Cardiac septum (tissue), 1 donor: Measurements from ENCODE around the gene KLHL33. TPM values are rescaled to one million over a fixed set of nuclear protein-coding genes. Genes with fewer than 3 reads are reported as not detected.
"Not testable (repeated sequence)": the region's sequence is repeated elsewhere in the genome, so short reads cannot be mapped to it uniquely, and the experiment has no call there.

Experiments
- DNase-seq: peaks from one replicate; pipeline ENCODE4 v3.0.0-alpha.2; 2020; ENCODE audit warnings: low spot score
- intact Hi-C: fragments of 100-400 bp; cut with DNase I; formaldehyde crosslinking; loops from one replicate; pipeline ENCODE4 v1.14.0; 2022
- total RNA-seq: library from RNA; stranded (reverse); fragmentation: NEBNext Ultra II Directional; extraction: Animal tissue kit (Norgen Biotek cat#: 25700); gene quantifications from one replicate; pipeline ENCODE4 v1.2.1, GENCODE V29; 2021
- donor health status: DM: no; HTN: no; CAD: no.

KLHL33 gene
- total RNA-seq, 1 donor from 2014 or later, result 0.35 TPM

DNA sequence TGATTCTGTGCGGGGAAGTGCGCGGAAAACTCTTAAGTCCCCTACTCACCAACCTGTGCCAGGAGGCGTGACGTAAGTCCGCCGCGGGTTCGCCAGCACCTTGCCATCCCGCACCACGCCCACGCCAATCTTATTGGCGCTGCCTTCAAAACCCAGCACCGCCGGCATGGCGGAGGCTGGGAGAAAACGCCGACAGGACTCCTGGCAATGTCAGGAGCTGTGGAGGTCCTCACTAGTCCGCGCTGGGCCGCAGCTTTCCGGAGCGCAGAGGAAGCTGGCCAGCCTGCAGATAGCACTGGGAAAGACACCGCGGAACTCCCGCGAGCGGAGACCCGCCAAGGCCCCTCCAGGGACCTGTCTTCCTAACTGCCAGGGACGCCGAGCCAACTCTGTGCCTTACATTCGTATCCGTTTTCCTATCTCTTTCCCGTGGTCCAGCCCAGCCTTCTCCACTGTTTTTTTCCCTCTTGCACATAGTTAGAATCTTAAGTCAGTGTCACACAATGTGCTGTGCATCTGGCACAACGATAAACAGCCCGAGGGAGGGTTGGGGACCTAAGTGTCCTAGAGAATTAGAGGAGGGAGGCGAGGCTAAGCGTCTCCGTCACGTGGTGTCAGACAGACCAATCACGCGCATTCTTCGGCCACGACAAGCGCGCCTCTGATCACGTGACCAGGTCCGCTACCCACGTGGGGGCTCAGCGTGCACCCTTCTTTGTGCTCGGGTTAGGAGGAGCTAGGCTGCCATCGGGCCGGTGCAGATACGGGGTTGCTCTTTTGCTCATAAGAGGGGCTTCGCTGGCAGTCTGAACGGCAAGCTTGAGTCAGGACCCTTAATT lies 18.8 kb upstream of the KLHL33 start, which contains the start of the genes APEX1 and OSGEP:
Gene APEX1, plus strand, starts transcription at position 711 of the 839 bp plus-strand sequence. CDS start 420 bp downstream, outside the sequence.
Gene OSGEP, minus strand, starts transcription at position 297 of the 839 bp plus-strand sequence. Its CDS starts 129 bp downstream, at position 168.
- intact Hi-C loops, result loop anchor here (2.0 to 5.0 kb wide), 2 partner anchors 42 to 127 kb away; partner anchors contain the start of gene TEP1
- DNase-seq, result peak; percentile 99

DNA sequence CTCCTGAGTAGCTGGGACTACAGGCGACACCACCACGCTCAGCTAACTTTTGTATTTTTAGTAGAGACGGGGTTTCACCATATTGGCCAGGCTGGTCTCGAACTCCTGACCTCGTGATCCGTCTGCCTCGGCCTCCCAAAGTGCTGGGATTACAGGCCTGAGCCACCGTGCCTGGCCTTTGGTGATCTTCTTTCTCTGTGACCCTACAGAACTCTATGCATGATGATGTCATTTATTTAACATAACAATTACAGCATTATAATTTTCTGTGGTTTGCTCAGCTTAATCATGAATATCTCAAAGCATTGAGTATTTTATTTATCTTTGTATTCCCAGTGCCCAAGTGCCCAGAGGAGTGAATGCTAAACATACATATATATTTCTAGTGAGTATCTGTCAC lies 16.9 kb upstream of the KLHL33 start:
- DNase-seq, result peak; percentile 63
- intact Hi-C loops, result not testable (repeated sequence)

DNA sequence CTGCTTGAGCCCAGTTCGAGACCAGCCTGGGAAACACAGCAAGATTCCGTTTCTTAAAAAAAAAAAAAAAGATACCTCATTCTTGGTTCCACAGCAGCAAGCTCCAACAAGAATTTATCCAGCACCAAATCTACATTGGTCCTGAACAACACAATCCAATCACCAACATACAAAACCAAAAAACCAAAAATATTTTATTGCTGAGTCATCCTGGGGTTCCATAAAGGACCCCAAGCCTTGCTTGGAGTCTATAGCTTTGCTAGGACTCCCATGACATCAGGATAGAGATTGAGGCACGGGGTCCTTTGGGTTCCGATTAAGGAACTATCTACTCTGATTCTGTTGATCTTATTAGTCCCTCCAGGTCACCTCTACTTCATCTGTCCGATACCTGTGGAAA lies 10.9 kb upstream of the KLHL33 start:
- intact Hi-C loops, result no loop called here
- DNase-seq, result no peak

DNA sequence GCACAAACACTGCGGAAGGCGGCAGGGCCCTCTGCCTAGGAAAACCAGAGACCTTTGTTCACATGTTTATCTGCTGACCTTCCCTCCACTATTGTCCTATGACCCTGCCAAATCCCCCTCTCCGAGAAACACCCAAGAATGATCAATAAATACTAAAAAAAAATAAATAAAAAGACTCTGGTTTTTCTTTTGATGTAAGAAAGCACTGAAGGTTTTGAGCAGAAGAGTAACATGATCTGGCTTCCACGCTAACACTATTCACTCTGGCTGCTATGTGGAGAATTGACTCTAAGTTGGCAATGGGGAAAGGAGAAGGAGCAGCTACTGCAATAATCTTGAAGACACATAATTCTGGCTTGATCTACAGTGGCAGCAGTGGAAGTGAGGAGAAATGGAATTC lies 7.7 kb upstream of the KLHL33 start:
- intact Hi-C loops, DNase-seq: not testable (repeated sequence)

DNA sequence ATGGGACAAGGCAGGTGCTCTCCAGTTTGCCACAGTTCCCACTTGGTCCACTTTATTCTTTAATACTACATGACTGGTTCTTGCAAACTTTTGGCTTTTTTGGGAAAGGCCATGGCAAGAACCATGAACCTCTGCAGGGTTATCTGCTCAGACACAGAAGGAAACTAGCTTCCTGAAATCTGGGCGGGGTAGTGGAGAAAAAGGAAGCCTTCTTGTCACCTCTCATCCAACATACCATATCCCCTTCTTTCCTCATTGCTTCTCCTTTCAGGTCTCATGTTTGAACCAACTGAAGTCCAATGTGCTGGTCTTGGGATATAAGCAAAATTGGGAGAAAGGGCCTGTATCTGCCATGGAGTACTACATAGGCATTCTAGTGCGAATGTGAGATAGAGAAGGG lies 5.5 kb upstream of the KLHL33 start:
- intact Hi-C loops, result no loop called here

DNA sequence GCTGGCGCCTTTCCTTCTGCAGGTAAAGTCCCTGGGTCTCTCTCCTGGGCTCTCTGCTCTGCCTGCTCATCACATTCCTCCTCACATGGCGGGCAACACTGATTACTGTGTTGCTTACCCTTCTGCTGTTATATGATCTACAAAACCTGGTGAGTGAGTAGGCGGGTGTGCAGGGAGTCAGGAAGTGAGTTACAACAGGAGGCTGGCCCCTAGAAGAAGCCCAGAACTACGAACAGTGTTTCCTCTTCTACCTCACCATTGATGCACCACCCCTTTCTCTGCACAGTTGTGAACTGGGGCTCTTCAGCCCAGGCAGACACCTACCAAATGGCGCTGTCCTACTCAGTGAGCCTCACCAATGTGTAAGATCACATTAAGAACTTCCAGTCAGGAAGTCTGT lies 4.9 kb upstream of the KLHL33 start:
- DNase-seq, result no peak
- intact Hi-C loops, result no loop called here

More for the DNA sequence above, 5.5 kb upstream of the KLHL33 start:
- DNase-seq, result no peak

DNA sequence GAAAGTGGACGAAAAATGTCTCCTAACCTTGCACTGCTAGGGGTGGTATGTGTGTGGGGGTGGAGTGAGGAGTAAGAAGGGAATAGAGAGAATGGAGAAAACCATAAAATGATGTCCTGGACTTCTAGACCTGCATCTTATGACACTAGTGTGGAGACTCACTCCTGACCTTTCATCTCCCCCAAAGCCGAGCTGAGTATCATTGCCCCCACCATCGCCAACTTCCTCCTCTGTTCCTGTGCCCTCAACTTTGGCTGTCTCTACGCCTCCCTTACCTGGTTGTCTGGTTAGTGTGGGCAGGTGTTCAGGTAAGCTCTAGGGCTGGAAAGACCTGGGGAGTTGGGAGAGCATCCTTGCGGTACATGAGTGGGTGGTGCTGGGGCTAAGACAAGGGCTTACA lies 4.5 kb upstream of the KLHL33 start:
- no peak for DNase-seq
- intact Hi-C loops, result no loop called here

DNA sequence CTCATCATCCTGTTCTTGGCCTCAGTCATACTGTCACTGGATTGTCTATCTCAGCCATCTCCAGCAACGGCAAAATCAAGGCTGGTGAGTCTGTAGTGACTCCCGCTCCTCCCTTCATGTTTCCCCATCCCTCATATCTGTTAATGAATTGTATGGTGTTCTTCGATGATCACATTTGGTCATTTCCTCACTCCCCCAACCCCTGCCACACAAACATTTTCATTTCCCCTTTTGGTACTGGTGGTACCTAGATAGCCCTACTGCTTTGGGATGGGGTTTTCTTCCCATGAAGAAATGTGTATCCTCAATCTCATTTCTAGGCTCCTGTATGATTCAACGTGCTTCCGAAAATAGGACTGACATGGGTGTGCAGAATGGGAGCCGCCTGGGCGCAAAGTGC lies 2.7 kb upstream of the KLHL33 start:
- intact Hi-C loops, result no loop called here
- no peak for DNase-seq

DNA sequence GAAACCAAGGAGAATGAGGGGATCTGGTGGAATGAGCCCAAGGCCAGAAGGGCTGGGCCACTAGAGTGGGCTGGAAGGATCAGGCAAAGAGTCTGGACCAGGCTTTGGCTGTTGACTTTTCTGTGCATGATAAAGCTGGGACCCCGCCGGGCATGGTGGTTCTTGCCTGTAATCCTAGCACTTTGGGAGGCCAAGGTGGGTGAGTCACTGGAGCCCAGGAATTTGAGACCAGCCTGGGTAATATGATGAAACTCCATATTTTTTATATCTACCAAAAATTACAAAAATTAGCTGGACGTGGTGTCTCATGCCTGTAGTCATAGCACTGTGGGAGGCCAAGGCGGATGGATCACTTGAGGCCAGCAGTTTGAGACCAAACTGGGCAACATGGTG lies 393 bp upstream of the KLHL33 start:
- intact Hi-C loops, result no loop called here
- DNase-seq, result no peak

DNA sequence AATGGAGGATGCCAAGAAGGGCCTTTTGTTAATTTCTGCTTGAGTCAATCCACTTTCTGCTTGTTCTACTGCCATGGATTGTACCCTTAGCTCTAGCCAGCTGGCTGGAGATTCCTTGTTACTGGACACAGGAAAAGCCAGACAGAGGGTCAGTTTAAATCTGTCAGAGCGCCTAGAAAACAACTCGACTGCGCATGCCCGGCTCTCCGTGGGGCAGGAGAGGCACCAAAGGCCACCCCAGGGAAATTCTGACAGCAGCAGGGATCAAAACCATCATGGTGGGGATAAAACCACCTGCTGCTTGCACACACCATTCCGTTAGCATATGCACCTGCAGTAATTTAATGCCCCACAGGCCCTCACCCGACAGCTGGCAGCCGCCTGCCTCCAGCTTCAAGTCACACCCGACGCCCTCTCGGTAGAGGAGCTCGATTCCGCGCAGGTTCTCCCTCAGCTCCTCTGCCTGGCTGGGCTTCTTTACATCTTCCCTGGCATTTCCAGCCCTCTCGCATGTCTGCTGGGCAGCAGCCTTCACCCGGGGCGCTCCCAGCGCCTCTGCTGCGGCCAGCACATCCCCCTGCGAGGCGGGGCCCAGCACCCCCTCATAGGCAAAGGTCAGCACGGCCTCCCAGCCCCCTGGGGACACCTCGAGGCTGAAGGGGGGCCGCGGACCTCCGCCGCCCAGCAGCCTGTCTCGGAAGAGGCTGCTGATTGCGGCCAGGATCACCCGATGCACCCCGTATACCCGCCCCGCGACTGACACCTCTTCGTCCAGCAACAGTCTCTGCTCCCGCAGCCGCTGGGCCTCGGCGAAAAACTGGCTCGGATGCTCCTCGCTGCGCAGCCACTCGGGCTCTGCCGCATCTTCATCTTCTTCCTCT lies 1.0 kb downstream of the KLHL33 start:
- intact Hi-C loops, result no loop called here
- no peak for DNase-seq

DNA sequence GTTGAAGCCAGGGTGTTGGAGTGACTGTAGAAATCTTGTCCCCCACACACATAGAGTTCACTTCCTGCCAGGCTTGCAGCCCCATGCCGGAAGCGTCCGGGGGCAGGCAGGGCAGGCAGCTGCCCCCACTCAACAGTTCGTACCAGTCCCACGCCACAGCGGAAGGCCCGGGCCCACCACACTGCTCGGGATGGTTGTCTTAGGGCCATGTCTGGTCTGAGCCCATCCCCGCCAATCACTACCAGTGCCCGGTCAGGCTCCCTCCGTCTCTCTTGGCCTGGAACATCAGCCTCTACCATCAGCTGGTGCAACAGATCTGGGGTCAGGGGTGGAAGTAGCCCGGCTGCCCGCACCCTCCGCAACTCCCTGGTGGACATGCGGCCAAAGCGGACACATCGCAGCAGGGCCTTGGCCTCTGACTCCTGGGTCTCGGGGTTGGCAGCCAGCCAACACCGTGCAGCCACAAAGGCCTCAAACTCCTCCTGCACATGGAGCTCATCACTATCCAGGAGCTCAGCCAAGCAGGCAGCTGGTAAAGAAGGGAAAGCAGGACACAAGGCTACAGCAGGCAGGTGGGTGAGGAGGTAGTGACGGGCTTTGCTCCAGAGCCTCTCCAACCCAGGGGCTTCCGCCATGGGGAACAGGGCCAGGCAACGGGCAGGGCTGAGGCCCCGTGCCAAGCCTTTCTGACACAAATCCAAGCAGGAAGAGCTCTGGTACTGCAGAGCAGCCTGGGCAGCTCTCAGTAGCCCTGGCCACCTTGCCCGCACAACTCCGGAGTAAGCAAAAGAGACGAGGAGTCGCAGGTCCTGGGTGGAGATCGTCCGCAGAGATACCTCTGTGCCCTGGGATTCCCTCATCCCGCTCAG lies 5.9 kb downstream of the KLHL33 start:
- no peak for DNase-seq
- intact Hi-C loops, result no loop called here

DNA sequence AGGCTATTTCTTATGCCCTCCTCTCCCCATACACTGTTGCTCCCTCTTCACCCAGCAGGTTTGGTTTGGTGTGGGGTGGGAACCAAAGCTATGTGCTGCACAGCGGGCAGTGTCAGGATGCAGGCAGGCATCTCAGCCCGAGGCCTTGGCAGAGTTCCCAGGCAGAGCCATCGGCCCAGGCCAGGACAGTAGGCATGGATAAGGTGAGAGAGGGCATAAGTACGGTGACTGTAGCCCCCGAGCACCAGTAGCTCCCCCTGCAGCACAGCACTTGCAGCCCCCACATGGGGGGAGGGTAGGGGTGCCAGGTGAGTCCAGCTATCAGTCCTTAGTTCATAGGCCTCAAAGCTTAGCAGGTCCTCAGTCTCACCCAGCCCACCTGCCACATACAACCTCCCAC lies 7.2 kb downstream of the KLHL33 start:
- intact Hi-C loops, result no loop called here
- no peak for DNase-seq

DNA sequence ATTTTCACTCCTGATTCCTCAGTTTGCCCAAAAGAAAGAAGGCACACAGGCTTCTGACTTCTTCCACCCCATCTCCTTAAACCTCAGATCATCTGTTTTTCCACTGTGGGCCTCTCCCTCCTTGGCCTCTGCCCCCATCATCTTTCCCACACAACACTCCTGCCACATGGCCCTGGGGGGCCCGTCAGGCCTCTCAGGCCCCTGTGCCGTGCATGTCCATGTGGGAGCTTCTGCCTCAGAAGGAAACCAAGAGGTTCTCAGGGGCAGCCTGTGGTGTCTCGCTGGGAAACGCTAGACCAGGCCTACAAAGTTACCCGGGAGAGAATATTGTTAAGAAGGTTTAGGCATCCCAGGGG lies 8.0 kb downstream of the KLHL33 start:
- no peak for DNase-seq
- intact Hi-C loops, result no loop called here

DNA sequence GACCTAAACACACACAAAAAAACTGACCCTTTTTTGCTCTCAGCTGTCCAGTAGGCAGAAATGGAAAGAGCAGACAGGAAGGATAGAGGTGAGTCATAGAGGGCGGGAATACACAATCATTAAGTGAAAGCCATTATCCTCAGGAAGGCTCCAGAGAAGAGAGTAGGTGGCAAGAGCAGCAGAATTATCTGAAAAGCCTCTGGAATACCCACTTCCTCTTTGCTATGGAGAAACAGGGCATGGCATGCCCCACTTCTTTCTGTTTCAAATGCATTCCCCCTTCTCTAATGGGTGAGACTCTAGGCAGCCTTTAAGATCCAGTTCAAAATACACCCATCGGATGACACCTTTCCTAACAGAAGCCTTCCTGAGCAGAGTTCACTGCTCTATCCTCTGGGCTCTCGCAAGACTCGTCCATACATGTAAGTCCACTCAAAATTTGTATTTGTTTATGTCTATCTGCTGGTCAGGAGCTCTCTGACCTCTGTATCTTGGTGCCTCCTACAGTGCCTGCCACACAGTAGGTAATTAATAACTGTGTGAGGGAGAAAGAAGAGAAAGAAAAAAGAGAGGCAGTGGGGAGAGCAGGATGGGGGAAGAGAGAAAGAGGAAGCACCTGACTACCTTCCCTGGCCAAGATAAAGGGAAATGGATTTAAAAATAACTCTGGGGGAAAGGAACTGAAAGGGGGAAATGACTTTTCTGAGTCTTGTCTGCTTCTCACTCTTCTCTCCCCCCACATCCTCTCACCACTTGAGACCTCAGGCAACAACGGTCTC lies 8.5 kb downstream of the KLHL33 start:
- intact Hi-C loops, result no loop called here
- no peak for DNase-seq

DNA sequence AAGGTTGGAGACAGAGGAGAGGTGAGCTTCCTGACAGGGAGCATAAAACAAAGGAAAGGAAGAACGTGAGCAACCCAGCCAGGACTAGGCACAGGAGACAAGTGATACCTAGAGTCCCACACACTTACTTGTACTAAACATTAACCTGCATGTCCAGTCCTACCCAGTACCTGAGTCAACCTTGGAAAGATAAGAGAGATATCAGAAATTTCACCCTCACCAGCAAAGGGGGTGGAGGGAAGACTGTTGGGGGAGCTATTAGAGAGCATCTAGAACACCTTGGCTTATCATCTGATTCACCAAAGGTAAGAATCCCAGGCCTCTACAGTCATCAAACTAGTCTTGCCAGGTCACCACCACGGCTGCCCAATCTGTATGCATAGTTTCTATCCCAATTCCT lies 11.1 kb downstream of the KLHL33 start:
- no peak for DNase-seq
- intact Hi-C loops, result no loop called here

DNA sequence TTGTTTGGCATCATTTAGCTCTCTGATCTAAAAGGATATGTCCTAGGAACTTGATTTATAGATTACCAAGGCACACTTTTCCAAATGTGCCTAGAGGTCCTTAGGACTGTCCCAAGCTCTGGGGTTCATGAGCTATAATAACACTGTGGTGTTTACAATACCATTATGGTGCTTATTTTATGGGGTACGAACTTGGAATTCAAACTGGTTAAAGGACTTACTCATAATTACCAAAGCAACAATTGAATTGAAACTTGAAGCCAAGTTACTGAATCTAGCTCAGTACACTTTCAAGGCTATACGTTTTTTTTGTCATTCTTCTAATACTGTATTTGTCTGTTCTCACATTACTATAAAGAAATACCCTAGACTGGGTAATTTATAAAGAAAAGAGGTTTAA lies 13.1 kb downstream of the KLHL33 start:
- intact Hi-C loops, result no loop called here
- no peak for DNase-seq

DNA sequence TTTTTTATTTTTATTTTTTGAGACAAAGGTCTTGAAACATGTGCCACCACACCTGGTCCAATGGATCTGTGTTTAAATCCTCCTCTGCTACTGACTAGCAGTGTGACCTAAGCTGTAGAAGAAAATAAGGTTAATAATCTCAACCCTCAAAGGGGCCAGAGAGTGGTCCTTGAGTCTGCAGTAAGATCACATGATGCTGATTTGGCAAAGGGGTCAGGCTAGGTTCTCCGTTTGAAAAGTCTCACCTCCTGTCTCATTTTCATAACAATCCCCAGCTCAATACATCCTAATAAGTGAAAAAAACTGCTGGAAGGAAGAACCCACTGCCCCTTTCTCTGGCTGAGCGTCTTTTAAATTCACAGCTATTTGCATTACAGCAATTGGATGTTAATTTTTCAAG lies 14.7 kb downstream of the KLHL33 start:
- no peak for DNase-seq
- intact Hi-C loops, result no loop called here

DNA sequence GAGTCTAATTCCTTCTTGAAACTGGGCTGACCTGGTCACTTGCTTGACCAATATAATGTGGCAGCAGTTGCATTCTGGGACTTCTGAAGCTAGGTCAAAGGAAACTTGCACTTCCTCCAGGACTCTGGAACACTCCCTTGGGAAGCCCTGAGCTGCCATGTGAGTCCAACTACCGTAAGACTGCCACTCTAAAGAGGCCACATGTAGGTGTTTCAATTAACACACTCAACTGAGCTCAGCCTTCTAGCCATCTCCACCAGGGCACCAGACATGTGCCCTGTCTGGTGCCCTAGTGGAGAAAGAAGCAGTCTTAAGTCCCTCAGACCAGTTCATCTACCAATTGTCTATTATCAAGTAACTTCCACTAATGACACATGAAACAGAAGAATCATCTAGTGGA lies 16.5 kb downstream of the KLHL33 start:
- DNase-seq, result no peak
- intact Hi-C loops, result no loop called here

DNA sequence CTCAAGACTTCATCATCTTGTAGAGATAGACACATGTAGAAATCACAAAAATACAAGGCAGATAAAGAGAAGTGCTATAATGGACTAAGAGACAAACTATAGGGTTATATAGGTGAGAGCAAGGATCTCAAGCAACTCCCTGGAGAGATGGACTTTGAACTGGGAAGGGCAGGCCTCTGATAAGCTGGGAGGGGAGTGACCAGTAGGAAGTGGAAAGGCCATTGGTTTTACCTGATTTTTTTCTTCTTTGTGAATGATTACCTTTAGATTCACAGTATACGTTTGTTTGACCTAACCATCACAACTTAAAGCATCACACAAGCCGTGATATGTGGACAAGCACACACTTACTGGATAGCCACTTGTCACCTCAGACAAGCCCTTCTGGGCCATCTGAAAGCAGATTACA lies 17.5 kb downstream of the KLHL33 start:
- DNase-seq, result no peak
- intact Hi-C loops, result no loop called here
